Measurements from ENCODE around the gene NETO2. TPM values are rescaled to one million over a fixed set of nuclear protein-coding genes. Genes with fewer than 3 reads are reported as not detected.

Gene NETO2
- total and polyA plus RNA-seq, 2 of the 13 experiments (the other 11 are each of a cell fraction or from before 2014, with no cell fraction given), result 8.2 to 13.5 TPM

- TF ChIP-seq NONO (IDR thresholded peaks at IDR 0.05) (no peak), NONO (CRISPR knock-in tag; conservative IDR thresholded peaks at IDR 0.05) (peak; percentile 46; the same call in 1 of the 2 replicates), E2F5 (CRISPR knock-in tag; conservative IDR thresholded peaks at IDR 0.05) (no peak), ZNF572 (CRISPR knock-in tag; IDR thresholded peaks at IDR 0.05) (no peak), BORCS8-MEF2B (CRISPR knock-in tag; IDR thresholded peaks at IDR 0.05) (0 out of 2 replicates have a peak, but pooled peaks have one; percentile 20), SUZ12 (IDR thresholded peaks at IDR 0.05; ENCODE audit: low read depth, low read length) (no peak), PRMT3 (CRISPR knock-in tag; IDR thresholded peaks at IDR 0.05; ENCODE audit: borderline replicate concordance, low read depth) (no peak), USF2 (IDR thresholded peaks at IDR 0.05; ENCODE audit: low read depth, low read length) (no peak), USF2 (CRISPR knock-in tag; IDR thresholded peaks at IDR 0.05; ENCODE audit: borderline replicate concordance) (no peak), PRDM15 (CRISPR knock-in tag; IDR thresholded peaks at IDR 0.05) (no peak), ELF3 (CRISPR knock-in tag; IDR thresholded peaks at IDR 0.05) (peak; percentile 59), TRIM22 (IDR thresholded peaks at IDR 0.05) (no peak), ZNF30 (CRISPR knock-in tag; IDR thresholded peaks at IDR 0.05) (no peak), ZNF235 (CRISPR knock-in tag; IDR thresholded peaks at IDR 0.05; ENCODE audit: borderline replicate concordance) (no peak), SRSF9 (IDR thresholded peaks at IDR 0.05; ENCODE audit: borderline replicate concordance, insufficient read depth, low read depth, low read length, poor library complexity, severe bottlenecking) (no peak), ZNF768 (CRISPR knock-in tag; IDR thresholded peaks at IDR 0.05) (no peak), ZKSCAN1 (IDR thresholded peaks at IDR 0.05; ENCODE audit: low read length) (no peak), IKZF4 (CRISPR knock-in tag; IDR thresholded peaks at IDR 0.05; ENCODE audit: borderline replicate concordance, low read depth, not compliant biosample characterization) (no peak)
- TF ChIP-seq, protein P1, sequence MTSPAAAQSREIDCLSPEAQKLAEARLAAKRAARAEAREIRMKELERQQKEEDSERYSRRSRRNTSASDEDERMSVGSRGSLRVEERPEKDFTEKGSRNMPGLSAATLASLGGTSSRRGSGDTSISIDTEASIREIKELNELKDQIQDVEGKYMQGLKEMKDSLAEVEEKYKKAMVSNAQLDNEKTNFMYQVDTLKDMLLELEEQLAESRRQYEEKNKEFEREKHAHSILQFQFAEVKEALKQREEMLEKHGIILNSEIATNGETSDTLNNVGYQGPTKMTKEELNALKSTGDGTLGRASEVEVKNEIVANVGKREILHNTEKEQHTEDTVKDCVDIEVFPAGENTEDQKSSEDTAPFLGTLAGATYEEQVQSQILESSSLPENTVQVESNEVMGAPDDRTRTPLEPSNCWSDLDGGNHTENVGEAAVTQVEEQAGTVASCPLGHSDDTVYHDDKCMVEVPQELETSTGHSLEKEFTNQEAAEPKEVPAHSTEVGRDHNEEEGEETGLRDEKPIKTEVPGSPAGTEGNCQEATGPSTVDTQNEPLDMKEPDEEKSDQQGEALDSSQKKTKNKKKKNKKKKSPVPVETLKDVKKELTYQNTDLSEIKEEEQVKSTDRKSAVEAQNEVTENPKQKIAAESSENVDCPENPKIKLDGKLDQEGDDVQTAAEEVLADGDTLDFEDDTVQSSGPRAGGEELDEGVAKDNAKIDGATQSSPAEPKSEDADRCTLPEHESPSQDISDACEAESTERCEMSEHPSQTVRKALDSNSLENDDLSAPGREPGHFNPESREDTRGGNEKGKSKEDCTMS (CRISPR knock-in tag; conservative IDR thresholded peaks at IDR 0.05), result no peak
These were observed 1.8 kb downstream of the NETO2 start (continued) for GRCh38 chr16:47141773-47142485.

Measured in HepG2 (cell line).